Panc1 (cell line): Measurements from ENCODE around the gene ALPK3. TPM values are rescaled to one million over a fixed set of nuclear protein-coding genes. Genes with fewer than 3 reads are reported as not detected.

Experiments used
- ATAC-seq: fragments of 200-7000 bp; cut with Tn5 transposase; 2 replicates; pipeline ENCODE4 v1.9.1; 2020; ENCODE audit warnings: mild to moderate bottlenecking, moderate library complexity
- BruUV-seq: library from RNA; stranded (reverse); fragments of 400-500 nt; replicated peaks from 2 replicates; lab custom pipeline; 2021; lab: Mats Ljungman, UMichigan
- CTCF ChIA-PET: fragments of 300-600 bp; sonication (Branson Sonifier 250); formaldehyde crosslinking; loops from one replicate; lab custom pipeline; 2022; ENCODE audit warnings: antibody characterized with exemption; lab: Charles Lee
- POLR2A ChIA-PET: fragments of 300-600 bp; sonication (Branson Sonifier 250); formaldehyde crosslinking; loops from one replicate; lab custom pipeline; 2022; ENCODE audit warnings: antibody characterized with exemption; lab: Charles Lee
- DNase-seq: peaks from one replicate; pipeline ENCODE4 v3.0.0-alpha.2; 2010; ENCODE audit warnings: low read depth, low spot score
- H3K27ac ChIP-seq: 2 replicates; pipeline ENCODE4 v1.5.1; 2011; ENCODE audit warnings: mild to moderate bottlenecking, low read length, inconsistent platforms
- H3K27me3 ChIP-seq: fragments of 200-500 bp; sonication (Bioruptor generic); 2 replicates; pipeline ENCODE4 v1.6.0; 2014; ENCODE audit warnings: low read length, inconsistent platforms; ENCODE audit not compliant: control insufficient read depth, insufficient read depth
- H3K36me3 ChIP-seq: fragments of 200-500 bp; sonication (Bioruptor generic); 2 replicates; pipeline ENCODE4 v1.5.1; 2014; ENCODE audit warnings: inconsistent platforms, mild to moderate bottlenecking, low read length, moderate library complexity; ENCODE audit not compliant: control insufficient read depth, insufficient read depth
- H3K4me1 ChIP-seq: 2 replicates; pipeline ENCODE4 v1.5.1; 2011; ENCODE audit warnings: inconsistent platforms, mild to moderate bottlenecking, low read length, moderate library complexity; ENCODE audit not compliant: control insufficient read depth, insufficient read depth
- H3K4me3 ChIP-seq, 2 experiments: 2 replicates each; pipeline ENCODE4 v1.5.1; 2011 to 2012; ENCODE audit warnings: low read depth in 2 of 2, low read length in 2 of 2, mild to moderate bottlenecking in 2 of 2, inconsistent platforms in 1 of 2, moderate library complexity in 1 of 2
- H3K9me3 ChIP-seq: fragments of 200-500 bp; sonication (Bioruptor generic); 2 replicates; pipeline ENCODE4 v1.5.1; 2014; ENCODE audit warnings: low read depth, mild to moderate bottlenecking, inconsistent platforms, low read length, moderate library complexity; ENCODE audit not compliant: control insufficient read depth, insufficient read depth
- CTCF ChIP-seq: fragments of 450-650 bp; IDR thresholded peaks from 2 replicates; pipeline ENCODE4 v1.5.1; 2017; ENCODE audit warnings: mild to moderate bottlenecking
- POLR2AphosphoS5 ChIP-seq: IDR thresholded peaks from 2 replicates; pipeline ENCODE4 v1.6.1; 2012; ENCODE audit warnings: mild to moderate bottlenecking, low read depth, low read length, moderate library complexity
- SIN3A ChIP-seq: IDR thresholded peaks from 2 replicates; pipeline ENCODE4 v1.6.1; 2012; ENCODE audit warnings: low read depth, mild to moderate bottlenecking, low read length, moderate library complexity, borderline replicate concordance; ENCODE audit not compliant: insufficient read depth
- TCF7L2 ChIP-seq: IDR thresholded peaks from 2 replicates; pipeline ENCODE4 v1.6.1; 2011; ENCODE audit warnings: mild to moderate bottlenecking, low read depth, low read length, inconsistent platforms
- in situ Hi-C: cut with HindIII; loops from 2 replicates; pipeline ENCODE4 v1.10.0; 2016; ENCODE audit warnings: low sequenced_read_pairs, low pct_unique_long_range_greater_than_20kb
- intact Hi-C: fragments of 100-400 bp; cut with micrococcal nuclease; formaldehyde crosslinking; loops from one replicate; pipeline ENCODE4 v1.10.0; 2022; ENCODE audit not compliant: unreplicated experiment
- total RNA-seq: library from RNA; stranded (reverse); gene quantifications from one replicate; pipeline ENCODE4 v1.2.1, GENCODE V29; 2021; ENCODE audit not compliant: unreplicated experiment
- TF ChIP-seq, protein P1 (sequence below), 2 experiments: IDR thresholded peaks; 2 replicates each; pipeline ENCODE4 v1.6.1; 2011 to 2012; ENCODE audit warnings: low read depth in 2 of 2, control low read depth in 1 of 2, low read length in 1 of 2, mild to moderate bottlenecking in 1 of 2, moderate library complexity in 1 of 2; ENCODE audit not compliant: insufficient read depth in 1 of 2

ALPK3 gene
- total RNA-seq, 1 experiment from 2014 or later = 1.0 TPM

- no peak for TF ChIP-seq SIN3A
- TF ChIP-seq, protein P1, sequence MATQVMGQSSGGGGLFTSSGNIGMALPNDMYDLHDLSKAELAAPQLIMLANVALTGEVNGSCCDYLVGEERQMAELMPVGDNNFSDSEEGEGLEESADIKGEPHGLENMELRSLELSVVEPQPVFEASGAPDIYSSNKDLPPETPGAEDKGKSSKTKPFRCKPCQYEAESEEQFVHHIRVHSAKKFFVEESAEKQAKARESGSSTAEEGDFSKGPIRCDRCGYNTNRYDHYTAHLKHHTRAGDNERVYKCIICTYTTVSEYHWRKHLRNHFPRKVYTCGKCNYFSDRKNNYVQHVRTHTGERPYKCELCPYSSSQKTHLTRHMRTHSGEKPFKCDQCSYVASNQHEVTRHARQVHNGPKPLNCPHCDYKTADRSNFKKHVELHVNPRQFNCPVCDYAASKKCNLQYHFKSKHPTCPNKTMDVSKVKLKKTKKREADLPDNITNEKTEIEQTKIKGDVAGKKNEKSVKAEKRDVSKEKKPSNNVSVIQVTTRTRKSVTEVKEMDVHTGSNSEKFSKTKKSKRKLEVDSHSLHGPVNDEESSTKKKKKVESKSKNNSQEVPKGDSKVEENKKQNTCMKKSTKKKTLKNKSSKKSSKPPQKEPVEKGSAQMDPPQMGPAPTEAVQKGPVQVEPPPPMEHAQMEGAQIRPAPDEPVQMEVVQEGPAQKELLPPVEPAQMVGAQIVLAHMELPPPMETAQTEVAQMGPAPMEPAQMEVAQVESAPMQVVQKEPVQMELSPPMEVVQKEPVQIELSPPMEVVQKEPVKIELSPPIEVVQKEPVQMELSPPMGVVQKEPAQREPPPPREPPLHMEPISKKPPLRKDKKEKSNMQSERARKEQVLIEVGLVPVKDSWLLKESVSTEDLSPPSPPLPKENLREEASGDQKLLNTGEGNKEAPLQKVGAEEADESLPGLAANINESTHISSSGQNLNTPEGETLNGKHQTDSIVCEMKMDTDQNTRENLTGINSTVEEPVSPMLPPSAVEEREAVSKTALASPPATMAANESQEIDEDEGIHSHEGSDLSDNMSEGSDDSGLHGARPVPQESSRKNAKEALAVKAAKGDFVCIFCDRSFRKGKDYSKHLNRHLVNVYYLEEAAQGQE (IDR thresholded peaks at IDR 0.05; ENCODE audit: insufficient read depth in 1 of 2, low read depth in 2 of 2, low read length in 1 of 2) = no peak
- no peak for TF ChIP-seq TCF7L2
- no peak for TF ChIP-seq CTCF
- TF ChIP-seq POLR2AphosphoS5 = no peak
- Histone ChIP-seq H3K4me1 (no peaks in the 10 kb centered on the region), H3K27ac (no peak overlapping the region), H3K4me3 (no peak overlapping the region), H3K9me3 (no peaks in the 10 kb centered on the region), H3K36me3 (no peaks in the 10 kb centered on the region), H3K27me3 (no peaks in the 10 kb centered on the region)
- DNase-seq = no peak
- in situ Hi-C loops = no loop called here
- intact Hi-C loops = no loop called here
- no peak for ATAC-seq
- POLR2A ChIA-PET = interaction anchor here (0.7 kb wide), 1 partner anchor 82 kb away, joined by 3 read pairs; no protein-coding TSS in a partner anchor
- CTCF ChIA-PET = interaction anchor here (0.5 kb wide), 1 partner anchor 89 kb away, joined by 3 read pairs; no protein-coding TSS in a partner anchor
- BruUV-seq = no TSS peak
Observed at GRCh38 chr15:84861781-84862180, 44.6 kb downstream of the ALPK3 start.

- Histone ChIP-seq H3K36me3 (no peaks in the 10 kb centered on the region), H3K27me3 (no peaks in the 10 kb centered on the region), H3K4me1 (no peaks in the 10 kb centered on the region), H3K9me3 (no peaks in the 10 kb centered on the region), H3K4me3 (no peak overlapping the region), H3K27ac (no peak overlapping the region)
- DNase-seq (no peak), ATAC-seq (no peak)
- CTCF ChIA-PET = interaction anchor here (0.5 kb wide), 1 partner anchor 89 kb away, joined by 3 read pairs; no protein-coding TSS in a partner anchor
- BruUV-seq = no TSS peak
- intact Hi-C loops = no loop called here
- in situ Hi-C loops = no loop called here
- TF ChIP-seq TCF7L2 (no peak), SIN3A (no peak)
- POLR2A ChIA-PET = interaction anchor here (0.7 kb wide), 1 partner anchor 83 kb away, joined by 3 read pairs; no protein-coding TSS in a partner anchor
Observed at GRCh38 chr15:84862214-84862975, 45.2 kb downstream of the ALPK3 start.
